DMS114 treated with DMSO at 0.1 percent for 48 hours (cell line): ENCODE data around the gene OOSP2.
"Not testable (repeated sequence)": the region's sequence is repeated elsewhere in the genome, so short reads cannot be mapped to it uniquely, and the experiment has no call there.

Experiments used
- DNase-seq: peaks from one replicate; lab custom pipeline; 2025; ENCODE audit not compliant: unreplicated experiment; lab: John Stamatoyannopoulos, UW

Gene OOSP2

GRCh38 chr11:60040109-60040508, at the start of gene OOSP2:
OOSP2 (plus strand) TSS chr11:60040409; CDS start chr11:60040460, 51 bp downstream.
- no peak for DNase-seq

- no peak for DNase-seq
Measured at GRCh38 chr11:59990421-59990820, 49.8 kb upstream of the OOSP2 start.

GRCh38 chr11:59992425-59992824, 47.8 kb upstream of the OOSP2 start:
- DNase-seq: no peak

GRCh38 chr11:59997800-59998199, 42.4 kb upstream of the OOSP2 start:
- DNase-seq: no peak

- no peak for DNase-seq
Measured at GRCh38 chr11:59999691-60000090, 40.5 kb upstream of the OOSP2 start.

GRCh38 chr11:60003729-60004128, 36.5 kb upstream of the OOSP2 start:
- no peak for DNase-seq

- DNase-seq: no peak
Measured at GRCh38 chr11:60005360-60005759, 34.8 kb upstream of the OOSP2 start.

GRCh38 chr11:60016881-60017280, 23.3 kb upstream of the OOSP2 start, which contains the start of gene OOSP4B:
OOSP4B (plus strand) TSS chr11:60017181.
- DNase-seq: no peak

GRCh38 chr11:60018058-60018457, 22.2 kb upstream of the OOSP2 start:
- no peak for DNase-seq

- not testable (repeated sequence) for DNase-seq
Measured at GRCh38 chr11:60020376-60020775, 19.8 kb upstream of the OOSP2 start.

- no peak for DNase-seq
Measured at GRCh38 chr11:60029015-60029632, 11.1 kb upstream of the OOSP2 start.

GRCh38 chr11:60050422-60050821, 10.2 kb downstream of the OOSP2 start:
- not testable (repeated sequence) for DNase-seq

GRCh38 chr11:60050839-60051238, 10.6 kb downstream of the OOSP2 start:
- not testable (repeated sequence) for DNase-seq

- DNase-seq: no peak
Measured at GRCh38 chr11:60056349-60056969, 16.2 kb downstream of the OOSP2 start, which contains the start of gene MS4A3. MS4A3 (plus strand) TSS chr11:60056665; CDS start chr11:60061161, 4,496 bp downstream.

GRCh38 chr11:60059052-60059451, 18.8 kb downstream of the OOSP2 start:
- no peak for DNase-seq

- DNase-seq: no peak
Measured at GRCh38 chr11:60059521-60060240, 19.5 kb downstream of the OOSP2 start.

- no peak for DNase-seq
Measured at GRCh38 chr11:60064111-60064510, 23.9 kb downstream of the OOSP2 start.

- no peak for DNase-seq
Measured at GRCh38 chr11:60065801-60066200, 25.6 kb downstream of the OOSP2 start.

- no peak for DNase-seq
Measured at GRCh38 chr11:60069450-60069849, 29.2 kb downstream of the OOSP2 start.

- not testable (repeated sequence) for DNase-seq
Measured at GRCh38 chr11:60071644-60072043, 31.4 kb downstream of the OOSP2 start.

- no peak for DNase-seq
Measured at GRCh38 chr11:60077216-60077817, 37.1 kb downstream of the OOSP2 start.

GRCh38 chr11:60077981-60078380, 37.8 kb downstream of the OOSP2 start:
- DNase-seq: no peak
